HG02588 (cell line): Measurements from ENCODE around the gene LTN1.
A peak's percentile ranks its signal among the peaks of the same experiment; 100 is the strongest.
"Not testable (repeated sequence)": the region's sequence is repeated elsewhere in the genome, so short reads cannot be mapped to it uniquely, and the experiment has no call there.

ENCODE experiments used
- ATAC-seq: cut with Tn5 transposase; IDR thresholded peaks from one replicate; pipeline ENCODE4 v1.9.1; 2021; ENCODE audit warnings: mild to moderate bottlenecking, moderate library complexity; ENCODE audit not compliant: unreplicated experiment

The LTN1 gene

DNA sequence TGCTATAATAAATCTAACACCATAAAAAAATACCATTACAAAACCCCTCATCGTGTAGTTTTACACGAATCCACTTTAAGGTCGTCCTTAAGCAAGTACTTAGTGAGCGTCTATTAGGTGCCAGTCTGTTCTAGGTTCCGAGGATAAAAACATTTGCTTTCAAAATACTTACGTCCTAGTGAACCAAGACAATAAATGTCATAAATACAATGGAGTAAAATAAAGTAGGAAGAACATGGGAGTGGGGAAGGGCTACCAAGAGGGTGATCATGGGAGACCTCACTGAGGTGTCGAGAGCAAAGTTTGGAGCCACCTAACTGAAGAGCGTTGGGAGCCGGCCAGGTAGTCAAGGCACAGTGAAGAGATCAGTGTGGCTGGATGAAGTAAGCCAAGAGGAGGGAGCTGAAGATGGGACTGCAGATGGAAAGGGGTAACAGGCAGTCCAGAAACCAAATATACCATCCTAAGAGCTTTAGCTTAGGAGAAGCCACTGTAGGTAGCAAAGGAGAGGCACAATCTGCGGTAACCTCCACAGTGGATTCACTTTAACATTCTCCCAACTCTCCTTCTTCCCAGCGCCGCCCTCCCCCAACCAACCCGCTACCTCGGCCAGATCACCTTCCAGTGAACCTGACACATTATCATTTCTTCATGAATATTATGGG lies 684 bp downstream of the LTN1 start:
- ATAC-seq, result no peak

DNA sequence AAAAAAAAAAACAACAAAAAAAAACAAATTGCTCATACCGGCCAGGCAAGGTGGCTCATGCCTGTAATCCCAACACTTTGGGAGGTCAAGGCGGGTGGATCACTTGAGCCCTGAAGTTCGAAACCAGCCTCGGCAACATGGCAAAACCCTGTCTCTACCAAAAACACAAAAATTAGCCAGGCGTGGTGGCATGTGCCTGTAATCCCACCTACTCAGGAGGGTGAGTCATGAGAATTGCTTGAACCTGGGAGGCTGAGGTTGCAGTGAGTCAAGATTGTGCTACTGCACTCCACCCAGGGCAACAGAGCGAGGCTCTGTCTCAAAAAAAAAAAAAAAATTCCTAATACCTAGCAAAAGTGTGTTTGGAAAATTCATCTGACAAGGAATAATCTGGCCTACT lies 4.5 kb downstream of the LTN1 start:
- ATAC-seq, result not testable (repeated sequence)

DNA sequence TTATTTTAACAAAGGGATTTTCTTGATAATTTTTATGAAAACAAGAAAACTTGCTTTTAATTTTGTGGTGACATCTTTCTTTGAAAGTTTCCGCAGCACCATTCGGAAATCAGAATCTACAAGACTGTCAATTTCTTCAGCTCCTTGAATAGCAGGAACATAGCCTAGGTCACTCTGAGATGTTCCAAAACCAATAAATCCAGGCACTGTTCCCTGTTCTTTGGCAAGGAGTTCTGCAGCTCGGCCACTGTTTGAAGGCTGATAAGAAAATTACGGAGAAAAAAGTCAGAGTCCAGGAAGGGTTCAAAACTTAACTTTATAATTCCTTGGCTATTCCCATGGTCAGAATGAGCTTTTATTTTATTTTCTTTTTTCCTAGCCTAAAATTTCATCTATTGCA lies 6.0 kb downstream of the LTN1 start:
- ATAC-seq, result no peak

DNA sequence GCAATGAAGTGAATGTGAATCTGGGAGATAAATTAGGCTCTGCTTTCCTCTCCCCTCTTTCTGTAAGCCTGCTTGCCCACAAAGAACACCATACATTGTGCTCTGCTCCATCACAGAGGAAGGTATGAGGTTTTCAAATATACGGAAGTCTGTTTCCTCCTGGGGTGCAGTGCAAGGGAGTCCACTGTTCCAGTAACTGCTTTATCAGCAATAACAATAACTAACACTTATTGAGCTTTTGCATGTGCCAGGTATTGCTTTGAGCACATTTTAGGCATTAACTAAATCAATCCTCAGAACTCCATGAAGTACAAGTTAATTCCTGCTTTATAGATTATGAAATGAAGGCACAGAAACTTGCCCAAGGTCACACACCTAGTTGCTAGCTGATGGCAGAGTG lies 10.0 kb downstream of the LTN1 start:
- ATAC-seq, result no peak

DNA sequence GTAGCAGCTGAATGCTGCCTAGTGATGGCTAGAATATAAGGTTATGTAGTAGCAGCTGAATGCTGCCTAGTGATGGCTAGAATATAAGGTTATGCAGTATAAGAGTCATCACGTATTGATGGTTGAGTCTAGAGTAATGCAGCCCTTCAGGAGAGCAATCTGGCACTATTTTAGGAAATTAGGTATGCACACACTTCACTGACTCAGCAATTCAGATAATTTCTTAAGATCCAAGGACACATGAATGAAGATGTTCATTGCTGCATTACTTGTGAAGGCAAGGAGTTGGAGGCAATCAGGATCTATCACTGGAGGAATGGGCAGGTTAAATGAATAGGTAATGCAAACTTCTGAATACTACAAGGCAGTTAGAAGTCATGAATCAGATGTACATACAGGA lies 13.6 kb downstream of the LTN1 start:
- ATAC-seq, result no peak

DNA sequence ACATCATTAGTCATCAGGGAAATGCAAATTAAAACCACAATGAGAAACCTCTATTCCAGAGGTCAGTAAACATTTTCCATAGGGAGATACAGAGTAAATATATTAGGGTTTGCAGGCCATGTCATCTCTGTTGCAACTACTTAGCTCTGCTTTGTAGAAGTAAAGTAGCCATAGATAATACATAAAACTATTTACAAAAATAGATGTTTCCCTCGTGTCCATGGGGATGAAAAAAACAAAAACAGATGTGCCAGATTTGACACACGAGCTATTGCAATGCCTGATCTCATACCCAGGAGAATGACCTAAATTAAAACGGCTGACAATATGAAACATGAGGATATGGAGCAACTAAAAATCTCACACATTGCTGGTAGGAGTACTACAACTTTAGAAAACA lies 17.3 kb downstream of the LTN1 start:
- ATAC-seq, result no peak

DNA sequence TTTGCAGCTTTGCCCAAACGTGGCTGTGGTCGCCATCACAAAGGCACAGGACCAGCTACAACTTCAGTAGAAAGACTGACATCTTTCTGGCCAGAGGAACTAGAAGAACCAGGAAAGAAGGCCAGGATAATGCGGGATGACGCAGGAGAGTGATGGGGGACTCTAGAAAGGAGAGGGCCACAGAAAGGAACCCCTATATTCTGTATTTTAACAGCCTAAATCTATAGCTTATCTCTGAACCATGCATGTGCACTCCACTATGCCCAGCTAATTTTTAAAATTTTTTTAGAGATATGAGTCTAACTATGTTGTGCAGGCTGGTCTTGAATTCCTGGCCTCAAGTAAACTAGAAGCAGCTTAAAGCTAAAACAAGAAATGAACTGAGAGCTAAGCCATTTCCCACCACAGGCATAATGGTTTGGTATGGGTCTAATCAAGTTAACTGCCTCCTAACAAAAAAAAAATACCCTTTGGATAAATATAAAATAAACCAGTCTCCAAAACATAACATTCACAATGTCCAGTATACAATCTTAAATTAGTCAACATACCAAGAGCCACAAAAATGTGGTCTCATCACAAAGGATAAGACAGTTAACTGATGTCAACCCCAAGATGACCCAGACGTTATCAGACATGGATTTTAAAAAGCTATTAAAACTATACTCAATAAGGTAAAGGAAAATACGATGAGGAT lies 18.0 kb downstream of the LTN1 start:
- no peak for ATAC-seq

DNA sequence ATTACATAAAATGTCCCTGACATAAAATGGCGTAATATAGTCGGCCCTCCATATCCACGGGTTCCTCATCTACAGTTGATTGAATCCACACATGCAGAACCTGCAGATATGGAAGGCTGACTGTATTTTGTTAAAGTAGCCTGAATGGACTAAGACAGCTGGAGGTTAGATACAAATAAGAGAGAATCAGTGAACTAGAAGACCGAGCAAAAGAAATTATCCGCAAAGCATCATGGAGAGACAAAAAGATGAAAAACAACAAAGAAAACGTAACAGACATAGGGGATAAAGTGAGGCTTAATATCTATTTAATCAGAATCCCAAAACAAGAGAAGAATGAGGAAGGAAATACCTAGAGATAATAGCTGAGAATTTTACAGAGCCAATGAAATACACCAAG lies 20.3 kb downstream of the LTN1 start:
- ATAC-seq, result no peak

DNA sequence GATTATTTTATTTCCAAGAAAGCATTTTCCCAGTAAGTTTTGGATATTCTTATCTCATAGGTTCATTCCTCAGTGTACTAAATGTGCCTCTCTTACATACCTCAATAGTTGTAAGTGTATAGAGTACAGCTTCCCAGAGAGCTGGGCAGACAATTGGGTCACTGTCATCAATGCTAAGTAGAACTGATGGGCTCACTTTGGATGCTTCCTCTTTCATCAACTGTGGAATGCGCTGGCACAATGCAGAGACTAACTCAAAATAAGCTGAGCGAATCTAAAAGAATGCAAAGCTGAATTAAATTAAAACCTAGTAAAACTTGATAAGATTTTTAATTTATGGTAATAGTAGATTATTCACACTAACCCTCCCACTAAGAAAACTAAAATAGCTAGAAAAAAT lies 21.5 kb downstream of the LTN1 start:
- ATAC-seq, result no peak

DNA sequence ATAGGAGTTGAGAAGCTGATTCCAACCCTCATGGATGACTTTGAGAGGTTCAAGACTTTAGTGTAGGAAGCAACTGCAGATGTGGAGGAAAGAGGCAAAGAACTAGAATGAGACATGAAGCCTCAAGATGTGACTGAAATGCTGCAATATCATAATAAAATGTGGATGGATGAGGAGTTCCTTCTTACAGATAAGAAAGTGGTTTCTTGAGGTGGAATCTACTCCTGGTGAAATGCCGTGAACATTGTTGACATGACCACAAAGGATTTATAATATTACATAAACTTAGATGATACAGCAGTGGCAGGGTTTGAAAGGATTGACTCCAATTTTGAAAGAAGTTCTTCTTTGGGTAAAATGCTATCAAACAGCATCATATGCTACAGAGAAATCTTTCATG lies 28.8 kb downstream of the LTN1 start:
- no peak for ATAC-seq

DNA sequence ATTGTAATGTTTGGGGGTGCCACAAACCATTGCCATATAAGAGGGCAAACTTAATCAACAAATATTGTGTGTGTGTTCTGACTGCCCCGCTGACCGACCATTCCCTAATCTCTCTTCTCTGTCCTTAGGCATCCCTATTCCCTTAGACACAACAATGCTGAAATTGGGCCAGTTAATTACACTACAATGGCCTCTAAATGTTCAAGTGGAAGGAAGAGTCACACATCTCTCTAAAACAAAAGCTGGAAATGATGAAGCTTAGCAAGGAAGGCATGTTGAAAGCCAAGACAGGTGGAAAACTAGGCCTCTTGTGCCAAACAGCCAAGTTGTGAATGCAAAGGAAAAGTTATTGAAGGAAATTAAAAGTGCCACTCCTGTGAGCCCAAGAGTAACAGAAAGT lies 30.2 kb downstream of the LTN1 start:
- no peak for ATAC-seq

DNA sequence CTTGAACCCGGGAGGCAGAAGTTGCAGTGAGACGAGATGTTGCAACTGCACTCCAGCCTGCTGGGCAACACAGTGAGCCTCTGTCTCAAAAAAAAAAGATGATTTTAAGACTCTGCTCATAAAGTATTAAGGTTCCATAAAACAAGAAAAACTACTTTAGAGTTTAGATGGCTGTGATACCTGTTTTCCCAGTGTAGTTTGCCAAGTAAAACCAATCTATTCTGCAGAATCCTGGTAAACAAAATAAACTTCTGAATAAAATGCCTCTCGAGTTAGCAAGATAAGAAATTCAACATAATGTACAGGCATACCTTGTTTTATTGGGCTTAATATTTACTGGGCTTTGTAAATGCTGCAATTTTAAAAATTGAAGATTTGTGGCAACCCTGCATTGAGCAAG lies 30.8 kb downstream of the LTN1 start:
- no peak for ATAC-seq

DNA sequence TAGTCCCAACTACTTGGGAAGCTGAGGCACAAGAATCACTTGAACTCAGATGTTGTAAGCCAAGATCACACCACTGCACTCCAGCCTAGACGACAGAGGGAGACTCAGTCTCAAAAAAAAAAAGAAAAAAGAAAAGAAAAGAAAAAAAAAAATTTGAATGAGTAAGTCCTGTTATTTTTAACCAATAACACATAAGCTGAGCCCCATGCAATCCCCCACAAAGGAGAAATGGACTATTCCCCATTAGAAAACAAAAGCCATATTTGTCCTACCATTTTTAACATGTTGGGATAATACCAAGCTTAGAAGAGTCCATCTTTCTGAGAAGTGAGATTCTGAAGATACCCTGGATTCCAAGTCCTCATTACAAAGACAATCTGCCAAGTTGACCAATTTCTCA lies 32.4 kb downstream of the LTN1 start:
- ATAC-seq, result no peak

DNA sequence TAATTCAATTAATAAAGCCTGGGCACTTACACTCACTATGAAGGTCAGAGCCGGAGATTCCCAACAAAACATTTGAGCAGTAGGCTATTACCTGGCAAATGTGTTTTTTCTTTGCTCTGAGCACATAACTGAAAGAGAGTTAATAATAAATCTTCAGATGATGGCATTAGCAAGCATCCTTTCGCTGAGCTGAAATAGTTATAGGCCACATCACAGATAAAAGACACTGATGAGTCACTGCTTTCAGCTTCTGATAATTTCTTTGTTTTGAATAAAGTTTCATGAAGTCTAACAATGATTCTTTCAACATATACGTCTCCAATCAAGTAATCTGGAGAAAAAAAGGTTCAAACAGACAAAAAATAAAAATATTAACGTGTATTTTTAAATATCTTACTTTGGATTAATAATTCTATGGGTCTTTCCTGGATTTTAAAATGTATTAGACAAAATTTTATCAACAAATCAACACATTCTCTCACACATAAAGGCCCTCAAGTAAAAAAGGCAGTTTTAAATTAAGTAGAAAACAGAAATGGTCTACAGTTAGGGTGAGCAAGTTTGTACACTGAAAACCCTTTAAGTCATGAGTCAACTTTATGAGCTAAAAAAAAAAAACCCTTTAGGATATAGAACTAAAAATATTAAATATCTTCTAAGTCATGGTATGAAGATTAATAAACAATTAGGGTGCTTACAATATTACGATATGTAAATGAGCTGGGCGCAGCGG lies 33.1 kb downstream of the LTN1 start:
- ATAC-seq, result no peak

DNA sequence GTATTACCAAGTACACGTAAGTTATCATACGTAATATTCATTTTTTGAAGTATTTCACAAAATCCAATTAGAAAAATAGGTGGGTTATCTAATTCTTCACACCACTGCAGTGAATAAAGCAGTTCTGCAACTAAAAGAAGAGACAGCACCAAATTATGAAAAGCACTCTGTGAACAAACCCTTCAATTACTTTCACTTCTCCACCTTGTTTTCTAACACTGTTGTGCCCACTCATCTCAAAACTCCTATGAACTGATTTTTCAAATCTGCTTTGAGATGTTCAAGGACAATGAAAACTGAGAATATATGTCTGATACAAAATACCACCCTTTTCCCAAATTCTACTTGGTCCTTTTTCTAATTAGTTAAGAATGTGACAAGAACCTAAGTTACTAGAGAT lies 39.4 kb downstream of the LTN1 start:
- ATAC-seq, result peak; percentile 46

DNA sequence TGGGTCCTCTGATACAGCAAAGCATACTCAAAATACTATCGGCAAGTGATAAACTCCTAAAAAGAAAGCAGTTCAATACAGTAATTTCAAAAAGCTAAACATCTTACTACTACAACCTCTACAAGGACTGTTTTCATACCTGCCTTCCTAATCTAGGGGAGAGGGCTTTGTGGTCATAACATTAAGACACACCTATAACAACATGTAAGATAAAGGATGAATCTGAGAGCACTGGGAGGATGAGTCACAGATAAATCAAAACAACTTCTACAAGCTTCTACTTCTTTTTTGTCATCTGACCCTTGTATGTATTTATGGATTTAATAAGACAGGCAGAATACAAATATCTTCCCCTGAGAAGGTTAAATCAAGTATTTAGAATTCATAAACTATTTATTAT lies 40.0 kb downstream of the LTN1 start:
- ATAC-seq, result no peak

DNA sequence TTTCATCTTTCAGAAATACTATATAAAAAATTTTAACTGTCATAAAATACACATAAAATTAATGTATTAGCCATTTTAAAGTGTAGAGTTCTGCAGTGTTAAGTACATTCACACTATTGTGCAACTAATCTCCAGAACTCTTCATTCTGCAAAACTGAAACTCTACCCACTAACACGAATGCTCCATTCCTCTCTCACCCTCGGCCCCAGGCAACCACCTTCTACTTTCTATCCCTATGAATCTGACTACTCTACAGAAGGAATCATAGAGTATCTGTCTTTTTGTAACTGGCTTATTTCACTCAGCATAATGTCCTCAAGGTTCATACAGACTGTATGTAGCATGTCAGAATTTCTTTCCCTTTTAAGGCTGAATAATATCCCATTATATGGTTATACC lies 43.4 kb downstream of the LTN1 start:
- ATAC-seq, result no peak

DNA sequence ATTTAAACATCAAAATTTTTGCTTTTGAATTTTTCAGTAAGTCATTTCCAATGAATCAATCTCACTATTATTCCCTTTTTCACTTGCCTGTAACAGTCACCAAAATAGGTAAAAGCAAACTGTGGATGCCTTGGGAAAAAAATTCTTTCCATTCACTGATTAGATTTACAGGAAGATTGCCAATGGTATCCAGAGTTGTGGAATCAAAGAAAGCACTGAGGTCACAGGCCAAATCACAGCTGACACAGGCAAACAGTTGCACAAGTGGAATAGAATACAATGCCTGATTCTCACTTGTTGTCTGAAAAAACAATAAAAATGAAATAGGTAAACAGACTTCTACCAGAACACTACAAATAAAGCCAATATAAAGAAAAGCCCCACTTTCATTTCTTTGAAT lies 48.4 kb downstream of the LTN1 start:
- ATAC-seq, result no peak

DNA sequence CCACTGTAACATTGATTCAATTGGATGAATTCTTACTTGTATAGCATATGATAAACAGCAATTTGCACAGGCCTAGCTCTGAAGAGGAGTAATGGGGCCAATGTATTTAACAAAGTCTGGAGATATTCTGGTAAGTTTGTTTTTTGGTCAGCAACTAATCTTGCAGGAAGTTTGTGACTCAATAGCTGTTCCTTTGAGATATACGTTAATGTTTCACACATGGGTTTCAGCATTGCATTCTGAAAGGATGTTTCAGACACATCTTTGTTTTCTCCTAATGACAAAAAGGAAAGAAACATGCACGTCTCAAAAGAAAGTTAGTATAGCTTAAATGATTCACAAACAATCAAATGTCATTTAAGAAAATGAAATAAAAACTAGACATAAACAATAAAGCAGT lies 49.0 kb downstream of the LTN1 start:
- ATAC-seq, result no peak

DNA sequence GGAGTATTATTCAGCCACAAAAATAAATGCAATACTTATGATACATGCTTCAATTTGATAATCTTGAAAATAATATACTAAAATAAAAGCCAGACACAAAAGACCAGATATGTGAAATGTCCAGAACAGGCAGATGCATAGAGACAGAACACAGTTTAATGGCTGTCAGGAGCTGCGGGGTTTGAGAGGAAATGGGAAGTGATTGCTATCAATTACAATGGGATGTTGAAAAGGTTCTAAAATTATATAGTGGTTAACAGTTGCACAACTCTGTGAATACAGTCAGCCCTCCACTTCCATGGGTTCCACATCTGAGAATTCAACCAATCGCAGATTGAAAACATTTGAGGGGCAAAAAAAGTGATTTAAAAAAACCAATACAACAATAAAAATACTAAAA lies 54.0 kb downstream of the LTN1 start:
- no peak for ATAC-seq

DNA sequence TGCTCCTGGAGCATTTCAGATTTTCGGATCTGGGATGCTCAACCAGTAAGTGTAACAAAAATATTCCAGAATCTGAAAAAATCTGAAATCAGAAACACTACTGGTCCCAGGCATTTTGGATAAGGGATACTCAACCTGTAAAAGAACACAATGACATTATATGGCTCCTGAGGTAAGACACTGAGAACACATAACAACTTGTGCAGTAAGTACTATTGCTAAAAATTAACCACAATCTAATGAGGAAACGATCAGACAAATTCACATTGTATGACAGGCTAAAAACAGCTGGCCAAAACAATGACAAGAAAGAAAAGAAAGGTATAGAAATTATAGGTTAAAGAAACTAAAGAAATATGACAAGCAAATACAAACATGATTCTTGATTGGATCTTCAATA lies 54.9 kb downstream of the LTN1 start:
- ATAC-seq, result no peak

DNA sequence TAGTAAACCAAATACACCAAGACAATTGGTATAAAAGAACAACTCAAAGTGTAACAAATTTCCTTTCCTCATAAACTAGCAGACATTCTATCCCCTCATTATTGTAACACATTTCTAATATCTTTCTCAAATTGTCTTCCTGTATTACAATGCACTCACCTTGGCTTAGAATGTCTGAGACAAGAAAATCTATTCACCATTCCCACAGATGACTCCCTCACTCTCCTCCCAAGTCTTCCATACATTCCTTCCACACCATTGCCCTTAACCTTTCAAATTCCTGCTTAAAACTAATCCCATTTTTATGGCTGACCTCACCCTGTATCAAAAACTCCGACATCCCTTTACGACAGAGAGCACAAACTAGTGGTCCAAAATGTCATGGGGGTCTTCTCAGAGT lies 56.0 kb downstream of the LTN1 start:
- ATAC-seq, result no peak
